NOMO-1 treated with DMSO at 0.1 percent for 48 hours (cell line): ENCODE measurements around the gene FAF2.

Experiments
- DNase-seq: peaks from one replicate; lab custom pipeline; 2025; ENCODE audit not compliant: unreplicated experiment; lab: John Stamatoyannopoulos, UW

Gene FAF2

GRCh38 chr5:176500511-176500910, 52.3 kb downstream of the FAF2 start:
- DNase-seq = no peak

GRCh38 chr5:176501333-176501732, 53.1 kb downstream of the FAF2 start:
- DNase-seq = no peak

GRCh38 chr5:176503496-176503895, 55.3 kb downstream of the FAF2 start:
- DNase-seq = no peak

- no peak for DNase-seq
Measured at GRCh38 chr5:176507911-176508310, 59.7 kb downstream of the FAF2 start.

GRCh38 chr5:176508603-176509002, 60.4 kb downstream of the FAF2 start:
- DNase-seq = no peak

GRCh38 chr5:176513788-176514187, 65.6 kb downstream of the FAF2 start:
- no peak for DNase-seq

- peak; percentile 13 for DNase-seq
Measured at GRCh38 chr5:176514244-176514950, 66.2 kb downstream of the FAF2 start.

- no peak for DNase-seq
Measured at GRCh38 chr5:176515396-176515795, 67.2 kb downstream of the FAF2 start.

GRCh38 chr5:176517053-176517661, 69.0 kb downstream of the FAF2 start:
- DNase-seq = no peak

- DNase-seq = no peak
Measured at GRCh38 chr5:176519810-176520720, 71.9 kb downstream of the FAF2 start.

- no peak for DNase-seq
Measured at GRCh38 chr5:176521286-176521685, 73.1 kb downstream of the FAF2 start.

GRCh38 chr5:176521699-176522263, 73.6 kb downstream of the FAF2 start:
- no peak for DNase-seq

GRCh38 chr5:176524138-176524537, 76.0 kb downstream of the FAF2 start:
- no peak for DNase-seq

GRCh38 chr5:176524987-176525386, 76.8 kb downstream of the FAF2 start:
- DNase-seq = no peak

- DNase-seq = no peak
Measured at GRCh38 chr5:176525677-176526076, 77.5 kb downstream of the FAF2 start.

GRCh38 chr5:176526462-176526861, 78.3 kb downstream of the FAF2 start:
- DNase-seq = no peak

- no peak for DNase-seq
Measured at GRCh38 chr5:176527246-176528222, 79.3 kb downstream of the FAF2 start.

- no peak for DNase-seq
Measured at GRCh38 chr5:176528301-176528700, 80.1 kb downstream of the FAF2 start.

GRCh38 chr5:176528761-176529115, 80.6 kb downstream of the FAF2 start:
- DNase-seq = no peak

- DNase-seq = no peak
Measured at GRCh38 chr5:176529116-176529740, 81.0 kb downstream of the FAF2 start.
